WTC11 (cell line): ENCODE data around the gene DPYSL4. TPM values are rescaled to one million over a fixed set of nuclear protein-coding genes. Genes with fewer than 3 reads are reported as not detected.

ENCODE experiments used
- ATAC-seq: fragments of 200-7000 bp; cut with Tn5 transposase; 2 replicates; pipeline ENCODE4 v1.10.0; 2021; ENCODE audit warnings: mild to moderate bottlenecking, moderate library complexity
- CTCF ChIA-PET: fragments of 300-600 bp; sonication (Branson Sonifier 250); formaldehyde crosslinking; loops from one replicate; lab custom pipeline; 2021; ENCODE audit warnings: antibody characterized with exemption; lab: Charles Lee
- POLR2A ChIA-PET: fragments of 350-600 bp; sonication (Branson Sonifier 250); formaldehyde crosslinking; loops from one replicate; lab custom pipeline; 2021; ENCODE audit warnings: antibody characterized with exemption; lab: Charles Lee
- DNase-seq: peaks from one replicate; pipeline ENCODE4 v3.0.0; 2021; ENCODE audit warnings: low spot score
- H3K27ac Mint-ChIP-seq: 2 replicates; pipeline ENCODE4 v1.8.0; 2021; ENCODE audit warnings: mixed read lengths
- H3K27me3 Mint-ChIP-seq: 2 replicates; pipeline ENCODE4 v1.8.0; 2021; ENCODE audit warnings: low read depth, mild to moderate bottlenecking, moderate library complexity, mixed read lengths
- H3K36me3 Mint-ChIP-seq: 2 replicates; pipeline ENCODE4 v1.8.0; 2021; ENCODE audit warnings: mixed read lengths
- H3K4me1 Mint-ChIP-seq: 2 replicates; pipeline ENCODE4 v1.8.0; 2022; ENCODE audit warnings: mixed read lengths
- H3K4me3 Mint-ChIP-seq: 2 replicates; pipeline ENCODE4 v1.8.0; 2021; ENCODE audit warnings: mild to moderate bottlenecking, moderate library complexity, mixed read lengths
- H3K9me3 Mint-ChIP-seq: 2 replicates; pipeline ENCODE4 v1.8.0; 2021; ENCODE audit warnings: mixed read lengths
- ATF3 ChIP-seq: sonication (generic); formaldehyde crosslinking; conservative IDR thresholded peaks from 2 replicates; pipeline ENCODE4 v1.8.1; 2022; ENCODE audit warnings: mild to moderate bottlenecking, missing genetic modification reagents
- CBFB ChIP-seq: sonication (generic); formaldehyde crosslinking; IDR thresholded peaks from 2 replicates; pipeline ENCODE4 v1.8.1; 2022; ENCODE audit warnings: mild to moderate bottlenecking, low read depth, missing genetic modification reagents
- CREM ChIP-seq: sonication (generic); formaldehyde crosslinking; IDR thresholded peaks from 2 replicates; pipeline ENCODE4 v1.8.1; 2022; ENCODE audit warnings: mild to moderate bottlenecking, missing genetic modification reagents, moderate library complexity
- E2F4 ChIP-seq: sonication (generic); formaldehyde crosslinking; IDR thresholded peaks from 2 replicates; pipeline ENCODE4 v1.8.1; 2022; ENCODE audit warnings: low read depth, mild to moderate bottlenecking, moderate library complexity, missing genetic modification reagents, borderline replicate concordance
- FOXP1 ChIP-seq: sonication (generic); formaldehyde crosslinking; IDR thresholded peaks from 2 replicates; pipeline ENCODE4 v1.8.0; 2022; ENCODE audit warnings: missing genetic modification reagents, mild to moderate bottlenecking, moderate library complexity, borderline replicate concordance
- GRHL2 ChIP-seq: fragments of 250-450 bp; sonication (Bioruptor Pico); IDR thresholded peaks from 2 replicates; pipeline ENCODE4 v1.8.0; 2022; ENCODE audit warnings: mild to moderate bottlenecking, moderate library complexity; ENCODE audit not compliant: insufficient replicate concordance, severe bottlenecking
- GTF2I ChIP-seq: fragments of 250-450 bp; sonication (Bioruptor Pico); conservative IDR thresholded peaks from 2 replicates; pipeline ENCODE4 v1.4.0; 2021; ENCODE audit warnings: mild to moderate bottlenecking
- HMGA2 ChIP-seq: fragments of 250-450 bp; sonication (Bioruptor Pico); IDR thresholded peaks from 2 replicates; pipeline ENCODE4 v1.4.0; 2021; ENCODE audit warnings: mild to moderate bottlenecking, moderate library complexity
- JUN ChIP-seq: sonication (generic); formaldehyde crosslinking; IDR thresholded peaks from 2 replicates; pipeline ENCODE4 v1.8.0; 2023; ENCODE audit warnings: mild to moderate bottlenecking, missing genetic modification reagents
- KAT7 ChIP-seq: sonication (generic); formaldehyde crosslinking; IDR thresholded peaks from 2 replicates; pipeline ENCODE4 v1.8.1; 2023; ENCODE audit warnings: missing genetic modification reagents, mild to moderate bottlenecking, borderline replicate concordance
- MXD4 ChIP-seq: fragments of 250-450 bp; sonication (Bioruptor Pico); IDR thresholded peaks from 2 replicates; pipeline ENCODE4 v1.8.0; 2021; ENCODE audit warnings: mild to moderate bottlenecking, moderate library complexity, borderline replicate concordance
- NFYB ChIP-seq: sonication (generic); formaldehyde crosslinking; conservative IDR thresholded peaks from 2 replicates; pipeline ENCODE4 v1.8.0; 2022; ENCODE audit warnings: low read depth, missing genetic modification reagents
- NR1H2 ChIP-seq: sonication (generic); formaldehyde crosslinking; IDR thresholded peaks from 2 replicates; pipeline ENCODE4 v1.9.0; 2021; ENCODE audit warnings: mild to moderate bottlenecking, moderate library complexity, missing genetic modification reagents
- OVOL2 ChIP-seq: fragments of 250-450 bp; sonication (Bioruptor Pico); IDR thresholded peaks from 2 replicates; pipeline ENCODE4 v1.9.0; 2021; ENCODE audit warnings: mild to moderate bottlenecking, borderline replicate concordance
- PRDM15 ChIP-seq: sonication (generic); formaldehyde crosslinking; IDR thresholded peaks from 2 replicates; pipeline ENCODE4 v1.8.0; 2022; ENCODE audit warnings: missing genetic modification reagents
- PRRX2 ChIP-seq: fragments of 250-450 bp; sonication (Bioruptor Pico); IDR thresholded peaks from 2 replicates; pipeline ENCODE4 v1.8.0; 2021; ENCODE audit warnings: mild to moderate bottlenecking
- ZBTB43 ChIP-seq: sonication (generic); formaldehyde crosslinking; IDR thresholded peaks from 2 replicates; pipeline ENCODE4 v1.8.1; 2023; ENCODE audit warnings: mild to moderate bottlenecking, missing genetic modification reagents
- ZNF138 ChIP-seq: sonication (generic); formaldehyde crosslinking; conservative IDR thresholded peaks from 2 replicates; pipeline ENCODE4 v1.8.1; 2022; ENCODE audit warnings: mild to moderate bottlenecking, moderate library complexity, missing genetic modification reagents
- ZNF232 ChIP-seq: sonication (generic); formaldehyde crosslinking; IDR thresholded peaks from 2 replicates; pipeline ENCODE4 v1.8.0; 2022; ENCODE audit warnings: mild to moderate bottlenecking, missing genetic modification reagents
- ZNF317 ChIP-seq: sonication (generic); formaldehyde crosslinking; IDR thresholded peaks from 2 replicates; pipeline ENCODE4 v1.8.1; 2023; ENCODE audit warnings: low read depth, mild to moderate bottlenecking, moderate library complexity, missing genetic modification reagents, borderline replicate concordance
- ZNF423 ChIP-seq: fragments of 250-450 bp; sonication (Bioruptor Pico); IDR thresholded peaks from 2 replicates; pipeline ENCODE4 v2.1.2; 2022; ENCODE audit warnings: mild to moderate bottlenecking, moderate library complexity
- total RNA-seq: library from RNA; stranded (reverse); gene quantifications from 3 replicates; pipeline ENCODE4 v1.2.3, GENCODE V29; 2021
- TF ChIP-seq, protein P1 (sequence below): sonication (generic); formaldehyde crosslinking; IDR thresholded peaks from 2 replicates; pipeline ENCODE4 v1.8.1; 2022; ENCODE audit warnings: mild to moderate bottlenecking, moderate library complexity, missing genetic modification reagents
- TF ChIP-seq, protein P2 (sequence below): sonication (generic); formaldehyde crosslinking; IDR thresholded peaks from 2 replicates; pipeline ENCODE4 v1.8.1; 2023; ENCODE audit warnings: mild to moderate bottlenecking, missing genetic modification reagents, moderate library complexity
- TF ChIP-seq, protein P3 (sequence below): sonication (generic); formaldehyde crosslinking; IDR thresholded peaks from 2 replicates; pipeline ENCODE4 v1.8.0; 2022; ENCODE audit warnings: mild to moderate bottlenecking, missing genetic modification reagents

The DPYSL4 gene
- total RNA-seq, 1 experiment from 2014 or later, result 17.0 TPM

GRCh38 chr10:132189810-132190422 lies 3.2 kb downstream of the DPYSL4 start:
- ChIA-PET POLR2A (no interaction called here), CTCF (no interaction called here)
- peaks cover 10% of the 10 kb centered on the region; the same call in 1 of the 2 replicates for H3K36me3 Mint-ChIP-seq
- no peak for ATAC-seq
- TF ChIP-seq KAT7 (CRISPR knock-in tag), result no peak
- TF ChIP-seq, protein P1, sequence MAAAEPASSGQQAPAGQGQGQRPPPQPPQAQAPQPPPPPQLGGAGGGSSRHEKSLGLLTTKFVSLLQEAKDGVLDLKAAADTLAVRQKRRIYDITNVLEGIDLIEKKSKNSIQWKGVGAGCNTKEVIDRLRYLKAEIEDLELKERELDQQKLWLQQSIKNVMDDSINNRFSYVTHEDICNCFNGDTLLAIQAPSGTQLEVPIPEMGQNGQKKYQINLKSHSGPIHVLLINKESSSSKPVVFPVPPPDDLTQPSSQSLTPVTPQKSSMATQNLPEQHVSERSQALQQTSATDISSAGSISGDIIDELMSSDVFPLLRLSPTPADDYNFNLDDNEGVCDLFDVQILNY, result no peak
- TF ChIP-seq NR1H2 (CRISPR knock-in tag), result no peak
- no peak for TF ChIP-seq JUN (CRISPR knock-in tag)
- TF ChIP-seq CREM, result no peak
- no peak for TF ChIP-seq ATF3 (CRISPR knock-in tag)
- no peak for TF ChIP-seq PRDM15 (CRISPR knock-in tag)
- TF ChIP-seq NFYB, result no peak
- TF ChIP-seq E2F4 (CRISPR knock-in tag), result no peak
- TF ChIP-seq CBFB (CRISPR knock-in tag), result no peak
- TF ChIP-seq, protein P2, sequence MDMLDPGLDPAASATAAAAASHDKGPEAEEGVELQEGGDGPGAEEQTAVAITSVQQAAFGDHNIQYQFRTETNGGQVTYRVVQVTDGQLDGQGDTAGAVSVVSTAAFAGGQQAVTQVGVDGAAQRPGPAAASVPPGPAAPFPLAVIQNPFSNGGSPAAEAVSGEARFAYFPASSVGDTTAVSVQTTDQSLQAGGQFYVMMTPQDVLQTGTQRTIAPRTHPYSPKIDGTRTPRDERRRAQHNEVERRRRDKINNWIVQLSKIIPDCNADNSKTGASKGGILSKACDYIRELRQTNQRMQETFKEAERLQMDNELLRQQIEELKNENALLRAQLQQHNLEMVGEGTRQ, result no peak
- TF ChIP-seq GTF2I (CRISPR knock-in tag), result no peak
- no peak for TF ChIP-seq OVOL2 (CRISPR knock-in tag)
- no peak for TF ChIP-seq ZBTB43 (CRISPR knock-in tag)
- no peak for DNase-seq
- H3K27ac Mint-ChIP-seq, result no peak overlapping the region
- no peak overlapping the region for H3K4me3 Mint-ChIP-seq
- peaks cover 6% of the 10 kb centered on the region for H3K4me1 Mint-ChIP-seq
- H3K9me3 Mint-ChIP-seq, result peaks cover 4% of the 10 kb centered on the region
- peaks cover 45% of the 10 kb centered on the region for H3K27me3 Mint-ChIP-seq

GRCh38 chr10:132192076-132192975 lies 5.6 kb downstream of the DPYSL4 start:
- ChIA-PET CTCF (no interaction called here), POLR2A (no interaction called here)
- Mint-ChIP-seq H3K27ac (no peak overlapping the region), H3K36me3 (peaks cover 10% of the 10 kb centered on the region; the same call in 1 of the 2 replicates), H3K9me3 (peaks cover 4% of the 10 kb centered on the region), H3K4me1 (peaks cover 5% of the 10 kb centered on the region; the same call in 1 of the 2 replicates), H3K4me3 (no peak overlapping the region), H3K27me3 (peaks cover 30% of the 10 kb centered on the region)
- ATAC-seq (no peak), DNase-seq (no peak)
- TF ChIP-seq ZNF232 (CRISPR knock-in tag) (no peak), MXD4 (CRISPR knock-in tag) (no peak), ZNF317 (no peak), NFYB (no peak), PRRX2 (CRISPR knock-in tag) (no peak), ZNF423 (CRISPR knock-in tag) (no peak), CREM (no peak), ZNF138 (no peak), GRHL2 (CRISPR knock-in tag) (no peak), FOXP1 (no peak), HMGA2 (CRISPR knock-in tag) (no peak)
- TF ChIP-seq, protein P3, sequence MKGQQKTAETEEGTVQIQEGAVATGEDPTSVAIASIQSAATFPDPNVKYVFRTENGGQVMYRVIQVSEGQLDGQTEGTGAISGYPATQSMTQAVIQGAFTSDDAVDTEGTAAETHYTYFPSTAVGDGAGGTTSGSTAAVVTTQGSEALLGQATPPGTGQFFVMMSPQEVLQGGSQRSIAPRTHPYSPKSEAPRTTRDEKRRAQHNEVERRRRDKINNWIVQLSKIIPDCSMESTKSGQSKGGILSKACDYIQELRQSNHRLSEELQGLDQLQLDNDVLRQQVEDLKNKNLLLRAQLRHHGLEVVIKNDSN (CRISPR knock-in tag), result no peak
